ENCODE measurements around the gene TUFM. TPM values are rescaled to one million over a fixed set of nuclear protein-coding genes. Genes with fewer than 3 reads are reported as not detected.

The TUFM gene
- total RNA-seq: 145 TPM in 2 replicates

GRCh38 chr16:28846080-28846932 is at the start of gene TUFM:
Gene TUFM, minus strand, starts transcription at chr16:28846348. Its CDS starts 79 bp downstream, at chr16:28846269.

DNA sequence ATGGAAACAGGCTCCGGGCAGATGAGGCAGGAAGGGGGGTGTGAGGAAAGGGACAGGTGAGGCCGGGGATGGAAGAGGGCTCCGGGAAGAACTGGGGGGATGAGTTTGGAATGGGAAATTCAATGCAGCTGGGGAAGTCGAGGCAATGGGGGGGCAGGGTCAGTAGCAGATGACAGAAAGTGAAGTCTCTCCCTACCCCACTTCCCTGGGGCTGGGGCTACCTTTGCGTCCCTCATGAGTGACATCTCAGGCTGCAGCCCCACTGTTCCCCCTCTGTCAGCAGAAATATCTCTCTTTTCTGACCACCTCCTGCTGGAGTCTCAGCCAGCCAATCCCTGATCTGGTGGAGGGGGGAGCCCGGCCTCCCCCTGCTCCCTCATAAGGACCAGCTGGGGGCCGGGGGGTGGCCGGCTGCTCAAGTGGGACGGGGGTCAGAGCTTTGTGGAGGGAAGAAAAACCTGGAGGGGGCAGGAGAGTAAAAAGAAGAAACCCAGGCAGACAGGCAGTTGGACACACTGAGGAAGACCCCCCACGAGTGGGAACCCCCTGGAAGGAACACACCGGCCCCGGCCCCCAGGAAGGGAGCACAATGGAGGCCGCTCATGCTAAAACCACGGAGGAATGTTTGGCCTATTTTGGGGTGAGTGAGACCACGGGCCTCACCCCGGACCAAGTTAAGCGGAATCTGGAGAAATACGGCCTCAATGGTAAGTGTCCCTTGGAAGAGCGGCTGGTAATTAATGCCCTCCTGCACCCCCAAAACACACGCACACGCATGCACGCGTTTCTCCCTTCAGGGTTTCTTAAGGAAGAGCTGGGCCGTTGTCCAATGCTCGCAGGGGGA is 32.2 kb upstream of the TUFM start, which contains the start of gene ATP2A1:
Gene ATP2A1 (plus strand): TSS at position 406 of the 844 bp plus-strand sequence. CDS start 184 bp downstream, at position 590.

GRCh38 chr16:28822520-28823290 is 23.4 kb downstream of the TUFM start, which contains the start of gene ATXN2L:
Gene ATXN2L, plus strand, starts transcription at chr16:28822999. Its CDS starts 261 bp downstream, at chr16:28823260.

Small RNA genes within 50 kb of the gene (small RNA-seq; reads per million reads assigned to genes)
- not detected for gene RF00416

Other genes with a start within 250 kb of the TUFM start
- gene SULT1A2, start 249.3 kb downstream of the TUFM start, total RNA-seq: 0.19 TPM in 1 of 2 replicates, not detected in the other
- 3.2 and 7.8 TPM in 2 replicates for gene SULT1A1, start 236.3 kb downstream of the TUFM start, total RNA-seq
- 0.10 and 0.33 TPM in 2 replicates for gene NPIPB8, start 208.3 kb downstream of the TUFM start, total RNA-seq
- 84.9 and 123 TPM in 2 replicates for gene EIF3C, start 134.9 kb downstream of the TUFM start, total RNA-seq
- gene NPIPB9, start 94.6 kb downstream of the TUFM start, total RNA-seq: 4.1 and 4.9 TPM in 2 replicates
- 69.8 and 80.0 TPM in 2 replicates for gene ATXN2L, start 23.3 kb downstream of the TUFM start, total RNA-seq
- 17.8 and 19.6 TPM in 2 replicates for gene SH2B1, start 17.5 kb upstream of the TUFM start, total RNA-seq
- 0.19 and 1.6 TPM in 2 replicates for gene ATP2A1, start 32.1 kb upstream of the TUFM start, total RNA-seq
- 43.4 and 49.7 TPM in 2 replicates for gene RABEP2, start 78.9 kb upstream of the TUFM start, total RNA-seq
- not detected in 2 replicates for gene CD19, start 85.6 kb upstream of the TUFM start, total RNA-seq
- gene NFATC2IP, start 104.6 kb upstream of the TUFM start, total RNA-seq: 32.7 and 36.5 TPM in 2 replicates
- gene SPNS1, start 128.4 kb upstream of the TUFM start, total RNA-seq: 49.9 and 55.9 TPM in 2 replicates
- gene LAT, start 138.7 kb upstream of the TUFM start, total RNA-seq: 0.67 and 2.3 TPM in 2 replicates

Measured in vein endothelial cell (primary cell).